Stimulated activated effector memory CD8-positive, alpha-beta T cell treated with anti-CD3 and anti-CD28 coated beads, Interleukin-12 subunit alpha, Interleukin-12 subunit beta, amount 100 ng/mL, for 72 hours (primary cell): ENCODE results near the gene ZNF804B.

Experiments
- ATAC-seq: fragments of 150-1000 bp; cut with Tn5 transposase; 2 replicates; pipeline ENCODE4 v1.10.0; 2021
- DNase-seq, 2 donors: peaks; one replicate each; pipeline ENCODE4 v3.0.0; 2021 to 2022; ENCODE audit warnings: low spot score in 2 of 2
- H3K27ac Mint-ChIP-seq: one replicate; pipeline ENCODE4 v1.8.0; 2022; ENCODE audit warnings: mild to moderate bottlenecking, mixed read lengths
- H3K36me3 Mint-ChIP-seq: one replicate; pipeline ENCODE4 v1.8.0; 2022; ENCODE audit warnings: mild to moderate bottlenecking, mixed read lengths
- H3K4me1 Mint-ChIP-seq: one replicate; pipeline ENCODE4 v1.8.0; 2022; ENCODE audit warnings: mixed read lengths
- H3K4me3 Mint-ChIP-seq: one replicate; pipeline ENCODE4 v1.8.0; 2022; ENCODE audit warnings: mild to moderate bottlenecking, mixed read lengths
- H3K9me3 Mint-ChIP-seq: one replicate; pipeline ENCODE4 v1.8.0; 2022; ENCODE audit warnings: mixed read lengths

ZNF804B gene

DNA sequence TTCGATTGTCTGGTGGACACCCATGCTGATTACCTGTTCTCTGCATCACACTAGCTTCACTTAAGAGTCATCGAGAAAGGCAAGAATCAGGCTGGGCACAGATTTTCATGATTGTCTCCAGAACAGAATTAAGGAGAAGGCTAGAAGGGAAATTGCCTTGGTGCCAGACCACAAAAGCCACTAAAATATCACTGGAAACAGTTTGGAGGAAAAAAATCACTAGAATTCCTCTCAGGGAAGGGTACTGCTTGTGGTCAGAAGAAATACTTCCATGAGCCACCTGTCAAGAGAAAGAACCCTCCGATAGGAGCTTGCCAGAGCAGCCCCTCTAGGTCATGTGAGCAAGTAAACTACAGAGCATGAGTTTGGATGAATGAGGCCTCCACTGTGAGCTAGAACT lies 305.3 kb downstream of the ZNF804B start:
- H3K4me3 Mint-ChIP-seq, result no peak overlapping the region
- H3K4me1 Mint-ChIP-seq, result no peaks in the 10 kb centered on the region
- DNase-seq (no peak), ATAC-seq (no peak)
- H3K36me3 Mint-ChIP-seq, result no peaks in the 10 kb centered on the region
- H3K27ac Mint-ChIP-seq, result no peak overlapping the region
- peaks cover 7% of the 10 kb centered on the region for H3K9me3 Mint-ChIP-seq

- ATAC-seq, result no peak
- DNase-seq, result no peak
- H3K27ac Mint-ChIP-seq, result no peak overlapping the region
- H3K4me3 Mint-ChIP-seq, result no peak overlapping the region
- H3K9me3 Mint-ChIP-seq, result peaks cover 7% of the 10 kb centered on the region
- H3K36me3 Mint-ChIP-seq, result no peaks in the 10 kb centered on the region
- no peaks in the 10 kb centered on the region for H3K4me1 Mint-ChIP-seq
Observed at GRCh38 chr7:89067048-89067447, 307.5 kb downstream of the ZNF804B start.

DNA sequence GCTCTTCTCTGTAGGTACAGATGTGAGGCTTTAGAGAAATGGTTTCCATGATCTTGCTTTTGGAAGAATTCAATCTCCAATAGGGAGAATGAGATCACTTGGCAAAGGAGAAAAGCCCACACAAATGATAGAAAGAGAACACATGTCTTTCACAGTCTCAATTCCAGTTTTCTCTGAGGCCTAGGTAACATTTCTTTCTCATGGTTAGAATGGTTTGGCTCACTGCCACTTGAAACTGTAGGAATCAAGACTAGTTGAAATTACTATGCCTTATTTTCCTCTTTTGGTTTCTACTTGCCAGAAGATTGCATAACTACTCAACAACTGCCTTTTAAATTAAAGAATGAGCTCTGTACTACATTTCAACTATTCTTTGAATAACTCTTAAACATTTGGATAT lies 312.6 kb downstream of the ZNF804B start:
- Mint-ChIP-seq H3K4me3 (no peak overlapping the region), H3K27ac (no peak overlapping the region), H3K36me3 (no peaks in the 10 kb centered on the region), H3K4me1 (no peaks in the 10 kb centered on the region), H3K9me3 (peaks cover 10% of the 10 kb centered on the region)
- DNase-seq (no peak), ATAC-seq (no peak)

DNA sequence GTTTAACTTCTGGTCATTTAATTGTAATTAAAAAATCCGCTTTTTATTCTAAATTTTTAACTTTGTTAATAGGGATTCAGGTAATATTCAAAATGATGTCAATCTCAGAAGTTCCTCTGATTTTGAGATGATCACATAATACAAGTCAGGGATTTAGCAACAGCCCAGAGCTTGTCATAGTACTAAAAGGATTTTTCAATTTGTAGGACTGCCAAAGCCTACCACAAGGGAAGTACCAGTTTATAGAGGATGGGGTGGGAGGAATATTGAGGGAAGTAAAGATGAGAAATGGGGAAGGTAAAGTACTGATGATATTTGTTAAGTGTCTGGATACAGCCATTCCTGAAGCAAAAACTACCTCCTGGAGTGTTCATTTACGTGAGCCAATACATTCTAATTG lies 314.3 kb downstream of the ZNF804B start:
- H3K9me3 Mint-ChIP-seq, result peaks cover 10% of the 10 kb centered on the region
- DNase-seq (no peak), ATAC-seq (no peak)
- no peaks in the 10 kb centered on the region for H3K4me1 Mint-ChIP-seq
- no peak overlapping the region for H3K4me3 Mint-ChIP-seq
- no peak overlapping the region for H3K27ac Mint-ChIP-seq
- H3K36me3 Mint-ChIP-seq, result no peaks in the 10 kb centered on the region

GRCh38 chr7:89077992-89078391 lies 318.5 kb downstream of the ZNF804B start:
- ATAC-seq (no peak), DNase-seq (no peak)
- Mint-ChIP-seq H3K9me3 (peaks cover 15% of the 10 kb centered on the region), H3K27ac (no peak overlapping the region), H3K4me3 (no peak overlapping the region), H3K4me1 (no peaks in the 10 kb centered on the region), H3K36me3 (no peaks in the 10 kb centered on the region)

DNA sequence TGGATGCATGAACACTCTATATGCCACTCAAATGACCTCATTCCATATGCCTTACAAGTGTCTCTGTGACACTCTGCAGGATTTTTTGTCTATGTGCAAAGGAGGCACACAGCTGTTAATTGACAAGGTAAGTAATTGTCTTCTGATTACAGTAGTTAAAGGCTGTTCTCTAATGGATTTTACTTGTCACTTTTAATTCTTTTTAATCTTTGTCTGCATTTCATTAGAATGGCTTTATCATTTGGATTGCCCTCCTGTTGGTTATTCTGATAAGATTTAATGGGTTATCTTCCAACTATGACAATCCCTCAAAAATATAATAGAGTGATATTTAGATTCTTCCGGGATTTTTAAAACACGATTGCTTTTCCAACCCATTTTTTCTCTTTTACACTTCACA lies 326.1 kb downstream of the ZNF804B start:
- no peak overlapping the region for H3K4me3 Mint-ChIP-seq
- no peak for DNase-seq
- H3K36me3 Mint-ChIP-seq, result no peaks in the 10 kb centered on the region
- H3K27ac Mint-ChIP-seq, result no peak overlapping the region
- ATAC-seq, result no peak
- peaks cover 6% of the 10 kb centered on the region for H3K9me3 Mint-ChIP-seq
- no peaks in the 10 kb centered on the region for H3K4me1 Mint-ChIP-seq

GRCh38 chr7:89091550-89091949 lies 332.1 kb downstream of the ZNF804B start:
- no peak for DNase-seq
- Mint-ChIP-seq H3K36me3 (no peaks in the 10 kb centered on the region), H3K4me1 (no peaks in the 10 kb centered on the region), H3K9me3 (peaks cover 13% of the 10 kb centered on the region), H3K27ac (no peak overlapping the region), H3K4me3 (no peak overlapping the region)
- no peak for ATAC-seq

- H3K4me1 Mint-ChIP-seq, result no peaks in the 10 kb centered on the region
- DNase-seq, result no peak
- H3K27ac Mint-ChIP-seq, result no peak overlapping the region
- no peaks in the 10 kb centered on the region for H3K36me3 Mint-ChIP-seq
- no peak for ATAC-seq
- H3K9me3 Mint-ChIP-seq, result peaks cover 8% of the 10 kb centered on the region
- H3K4me3 Mint-ChIP-seq, result no peak overlapping the region
Observed at GRCh38 chr7:89094269-89094668, 334.8 kb downstream of the ZNF804B start.

DNA sequence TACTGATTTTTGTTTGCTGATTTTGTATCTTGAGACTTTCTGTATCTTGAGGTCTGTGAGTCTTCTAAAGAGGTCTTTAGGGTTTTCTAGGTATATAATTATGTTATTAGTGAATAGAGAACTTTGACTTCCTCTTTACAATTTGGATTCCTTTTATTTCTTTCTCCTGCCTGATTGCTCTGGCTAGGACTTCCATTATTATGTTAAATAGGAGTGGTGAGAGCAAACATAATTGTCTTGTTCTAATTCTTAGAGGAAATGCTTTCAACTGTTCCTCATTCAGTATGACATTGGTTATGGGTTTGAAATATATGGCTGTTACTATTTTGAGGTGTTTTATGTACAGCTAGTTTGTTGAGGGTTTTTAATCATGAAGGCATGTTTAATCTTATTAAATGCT lies 344.1 kb downstream of the ZNF804B start:
- ATAC-seq (no peak), DNase-seq (no peak)
- Mint-ChIP-seq H3K4me1 (no peaks in the 10 kb centered on the region), H3K27ac (no peak overlapping the region), H3K4me3 (no peak overlapping the region), H3K36me3 (no peaks in the 10 kb centered on the region), H3K9me3 (peaks cover 14% of the 10 kb centered on the region)

DNA sequence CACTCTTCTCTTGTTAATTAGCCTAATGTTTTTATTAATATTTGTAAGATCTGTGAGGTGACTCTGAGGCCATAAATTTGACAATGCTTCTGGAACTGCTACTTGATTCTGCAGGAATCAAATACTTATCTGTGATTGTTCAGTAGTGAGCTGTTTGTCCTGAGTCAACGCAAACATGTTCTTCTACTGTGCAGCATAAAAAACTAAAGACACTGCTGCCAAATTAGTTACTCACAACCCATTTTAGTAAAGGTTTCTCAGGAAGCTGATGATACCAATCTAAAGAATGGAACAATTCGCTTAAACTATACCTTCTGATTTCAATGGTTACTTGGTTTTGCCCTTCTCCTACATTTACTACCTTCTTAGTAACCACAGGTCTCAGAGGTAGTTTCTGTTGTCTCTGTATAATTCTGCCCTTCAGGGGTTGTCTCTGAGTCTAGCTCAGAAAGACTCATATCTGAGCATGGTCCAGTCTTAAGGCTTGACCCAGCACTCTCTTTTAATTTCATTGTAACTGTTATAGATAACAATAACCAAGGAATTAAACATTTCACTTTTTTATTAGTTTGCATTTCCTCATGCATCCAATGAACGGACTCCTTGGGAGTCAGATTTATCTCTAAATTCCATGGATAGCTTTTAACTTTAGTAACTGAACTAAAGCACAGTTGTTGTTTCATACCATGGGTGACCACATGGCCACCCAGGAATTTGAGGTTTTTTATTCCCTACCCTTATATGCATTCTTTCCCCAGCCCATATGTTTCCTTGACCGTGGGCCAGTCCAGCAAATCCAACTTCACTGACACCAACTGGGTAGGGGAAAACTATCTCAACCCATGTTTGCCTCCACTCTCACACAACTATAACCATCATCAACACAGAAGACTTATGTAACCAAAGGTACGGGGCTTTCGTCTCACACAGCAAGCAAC lies 345.5 kb downstream of the ZNF804B start:
- H3K27ac Mint-ChIP-seq, result no peak overlapping the region
- no peaks in the 10 kb centered on the region for H3K36me3 Mint-ChIP-seq
- H3K9me3 Mint-ChIP-seq, result peaks cover 12% of the 10 kb centered on the region
- no peak overlapping the region for H3K4me3 Mint-ChIP-seq
- no peak for DNase-seq
- H3K4me1 Mint-ChIP-seq, result no peaks in the 10 kb centered on the region
- no peak for ATAC-seq

DNA sequence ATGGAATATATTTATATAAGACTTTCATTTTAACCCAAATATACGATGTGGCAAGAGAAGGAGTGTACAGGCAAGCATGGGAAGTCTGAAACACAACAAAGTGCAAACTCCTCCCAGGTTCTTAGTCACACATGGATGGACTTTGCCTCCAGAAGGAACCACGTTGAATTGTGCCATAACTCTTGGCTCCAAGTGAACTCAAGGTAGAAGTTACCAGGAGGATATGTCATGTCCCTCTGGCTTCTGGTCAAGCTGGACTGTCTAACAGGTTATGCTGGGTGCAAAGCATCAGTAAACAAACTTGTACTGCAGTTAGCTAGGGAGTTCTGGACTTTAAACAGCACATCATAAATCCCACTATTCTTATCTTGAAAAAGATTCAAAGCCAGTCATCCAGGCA lies 364.4 kb downstream of the ZNF804B start:
- no peak overlapping the region for H3K27ac Mint-ChIP-seq
- DNase-seq (no peak), ATAC-seq (no peak)
- H3K9me3 Mint-ChIP-seq, result peaks cover 6% of the 10 kb centered on the region
- H3K4me3 Mint-ChIP-seq, result no peak overlapping the region
- H3K36me3 Mint-ChIP-seq, result no peaks in the 10 kb centered on the region
- H3K4me1 Mint-ChIP-seq, result no peaks in the 10 kb centered on the region

DNA sequence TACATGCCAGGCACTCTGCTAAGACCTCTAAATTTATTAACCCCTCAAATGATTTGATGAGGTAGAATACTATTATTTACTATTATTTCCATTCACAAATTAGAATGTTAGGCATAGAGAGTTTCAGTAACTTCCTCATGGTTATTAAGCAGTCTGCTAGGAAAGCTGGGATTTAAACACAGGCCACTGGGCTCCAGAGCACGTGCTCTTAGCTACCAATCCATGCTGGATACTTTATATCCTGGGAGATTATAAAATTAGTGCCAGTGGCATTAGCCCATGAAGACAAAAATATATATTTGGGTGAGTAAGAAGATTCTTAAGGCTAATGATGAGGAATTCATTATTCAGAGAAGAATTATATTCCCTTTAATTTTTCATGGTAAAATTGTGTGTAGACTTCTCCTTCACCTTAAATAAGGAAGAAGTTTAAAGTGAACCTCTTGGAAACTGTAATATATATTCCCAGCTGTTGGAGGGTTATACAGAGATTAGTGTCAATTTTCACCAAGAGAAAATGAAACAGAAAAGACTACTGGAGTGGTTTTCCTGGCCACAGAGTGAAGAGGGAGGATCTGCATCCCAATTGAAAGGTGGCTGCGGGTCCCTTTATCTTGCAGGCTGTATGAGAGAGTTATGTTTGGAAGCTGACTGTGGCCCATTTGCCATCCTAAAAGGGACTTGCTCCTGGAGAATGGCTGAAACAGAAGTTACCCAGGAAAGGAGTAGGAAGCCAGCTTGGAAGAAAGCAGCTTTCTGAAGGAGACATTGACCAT lies 370.3 kb downstream of the ZNF804B start:
- DNase-seq, result no peak
- no peaks in the 10 kb centered on the region for H3K9me3 Mint-ChIP-seq
- H3K27ac Mint-ChIP-seq, result no peak overlapping the region
- H3K4me1 Mint-ChIP-seq, result no peaks in the 10 kb centered on the region
- H3K4me3 Mint-ChIP-seq, result no peak overlapping the region
- H3K36me3 Mint-ChIP-seq, result no peaks in the 10 kb centered on the region
- no peak for ATAC-seq

DNA sequence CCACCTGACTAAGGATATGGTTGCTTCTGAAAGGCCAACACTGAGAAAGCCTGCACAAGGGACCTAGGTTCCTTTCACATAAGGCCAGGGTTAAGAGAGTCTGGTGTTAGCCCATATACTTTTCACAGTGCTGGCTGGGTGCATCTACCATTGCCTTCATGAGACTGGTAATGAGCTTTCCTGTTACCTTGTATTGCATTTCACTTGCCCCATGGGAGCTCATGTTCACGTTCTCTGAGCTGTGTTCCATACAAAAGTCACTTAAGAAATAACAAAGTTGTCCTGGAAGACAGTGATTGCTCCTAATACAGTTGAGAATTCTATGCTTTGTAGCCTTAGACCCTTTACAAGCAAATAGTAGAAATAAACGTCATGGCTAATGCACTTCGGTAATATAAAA lies 373.9 kb downstream of the ZNF804B start:
- Mint-ChIP-seq H3K4me3 (no peak overlapping the region), H3K36me3 (no peaks in the 10 kb centered on the region), H3K27ac (no peak overlapping the region), H3K4me1 (no peaks in the 10 kb centered on the region), H3K9me3 (no peaks in the 10 kb centered on the region)
- no peak for DNase-seq
- no peak for ATAC-seq

GRCh38 chr7:89133819-89134218 lies 374.3 kb downstream of the ZNF804B start:
- no peaks in the 10 kb centered on the region for H3K36me3 Mint-ChIP-seq
- H3K4me1 Mint-ChIP-seq, result no peaks in the 10 kb centered on the region
- ATAC-seq, result no peak
- no peak for DNase-seq
- H3K27ac Mint-ChIP-seq, result no peak overlapping the region
- H3K9me3 Mint-ChIP-seq, result no peaks in the 10 kb centered on the region
- H3K4me3 Mint-ChIP-seq, result no peak overlapping the region

DNA sequence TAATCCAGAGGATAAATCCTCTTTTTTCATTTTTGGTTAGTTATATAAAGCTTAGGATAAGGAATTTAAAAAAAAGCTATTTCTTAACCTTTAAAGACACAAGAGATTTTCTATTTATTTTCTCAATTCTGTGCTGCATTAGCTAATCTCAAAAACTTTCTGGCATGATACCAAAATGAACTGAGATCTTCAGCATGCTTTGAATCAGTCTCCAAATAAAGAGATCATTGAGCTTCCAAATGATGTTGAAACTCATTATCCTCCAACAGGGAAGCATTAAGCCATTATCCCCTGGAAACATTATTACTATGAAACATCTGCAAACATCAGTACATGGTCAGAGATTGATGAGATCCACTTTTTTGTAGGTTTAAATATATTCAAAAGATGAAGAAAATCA lies 386.3 kb downstream of the ZNF804B start:
- DNase-seq (no peak), ATAC-seq (no peak)
- no peak overlapping the region for H3K4me3 Mint-ChIP-seq
- no peaks in the 10 kb centered on the region for H3K36me3 Mint-ChIP-seq
- no peak overlapping the region for H3K27ac Mint-ChIP-seq
- no peaks in the 10 kb centered on the region for H3K4me1 Mint-ChIP-seq
- peaks cover 5% of the 10 kb centered on the region for H3K9me3 Mint-ChIP-seq

- Mint-ChIP-seq H3K4me3 (no peak overlapping the region), H3K4me1 (no peaks in the 10 kb centered on the region), H3K9me3 (peaks cover 19% of the 10 kb centered on the region), H3K36me3 (no peaks in the 10 kb centered on the region), H3K27ac (no peak overlapping the region)
- DNase-seq, result no peak
- ATAC-seq, result no peak
Observed at GRCh38 chr7:89160107-89160506, 400.6 kb downstream of the ZNF804B start.
